Frontal cortex (tissue), 4 donors: ENCODE measurements around the gene ZNF786. TPM values are rescaled to one million over a fixed set of nuclear protein-coding genes. Genes with fewer than 3 reads are reported as not detected.
"Not testable (repeated sequence)": the region's sequence is repeated elsewhere in the genome, so short reads cannot be mapped to it uniquely, and the experiment has no call there.

Source experiments
- DNase-seq, 2 donors: peaks; one replicate each; pipeline ENCODE4 v3.0.0; 2012; ENCODE audit warnings: low spot score in 2 of 2
- FAIRE-seq: peaks from 2 replicates; lab custom pipeline; 2012; peaks lifted over from hg19 to GRCh38; lab: Jason Lieb, UNC
- total RNA-seq: library from RNA; depleted of rRNA; stranded (reverse); fragments of >200 nt; gene quantifications from one replicate; pipeline ENCODE4 v1.2.3, GENCODE V29; 2014
- donor health status: control.
- donor health status: control.
- donor health status: control.

The ZNF786 gene, protein sequence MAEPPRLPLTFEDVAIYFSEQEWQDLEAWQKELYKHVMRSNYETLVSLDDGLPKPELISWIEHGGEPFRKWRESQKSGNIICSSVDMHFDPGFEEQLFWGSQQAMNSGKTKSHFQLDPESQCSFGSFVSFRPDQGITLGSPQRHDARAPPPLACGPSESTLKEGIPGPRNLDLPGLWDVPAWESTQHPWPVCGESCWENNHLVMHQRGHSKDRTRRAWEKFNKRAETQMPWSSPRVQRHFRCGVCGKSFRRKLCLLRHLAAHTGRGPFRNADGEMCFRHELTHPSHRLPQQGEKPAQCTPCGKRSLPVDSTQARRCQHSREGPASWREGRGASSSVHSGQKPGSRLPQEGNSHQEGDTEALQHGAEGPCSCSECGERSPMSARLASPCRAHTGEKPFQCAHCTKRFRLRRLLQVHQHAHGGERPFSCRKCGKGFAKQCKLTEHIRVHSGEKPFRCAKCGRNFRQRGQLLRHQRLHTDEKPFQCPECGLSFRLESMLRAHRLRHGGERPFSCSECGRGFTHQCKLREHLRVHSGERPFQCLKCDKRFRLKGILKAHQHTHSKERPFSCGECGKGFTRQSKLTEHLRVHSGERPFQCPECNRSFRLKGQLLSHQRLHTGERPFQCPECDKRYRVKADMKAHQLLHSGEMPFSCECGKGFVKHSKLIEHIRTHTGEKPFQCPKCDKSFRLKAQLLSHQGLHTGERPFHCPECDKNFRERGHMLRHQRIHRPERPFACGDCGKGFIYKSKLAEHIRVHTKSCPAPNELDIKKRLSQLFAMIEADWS
- total RNA-seq, result 18.3 TPM

DNA sequence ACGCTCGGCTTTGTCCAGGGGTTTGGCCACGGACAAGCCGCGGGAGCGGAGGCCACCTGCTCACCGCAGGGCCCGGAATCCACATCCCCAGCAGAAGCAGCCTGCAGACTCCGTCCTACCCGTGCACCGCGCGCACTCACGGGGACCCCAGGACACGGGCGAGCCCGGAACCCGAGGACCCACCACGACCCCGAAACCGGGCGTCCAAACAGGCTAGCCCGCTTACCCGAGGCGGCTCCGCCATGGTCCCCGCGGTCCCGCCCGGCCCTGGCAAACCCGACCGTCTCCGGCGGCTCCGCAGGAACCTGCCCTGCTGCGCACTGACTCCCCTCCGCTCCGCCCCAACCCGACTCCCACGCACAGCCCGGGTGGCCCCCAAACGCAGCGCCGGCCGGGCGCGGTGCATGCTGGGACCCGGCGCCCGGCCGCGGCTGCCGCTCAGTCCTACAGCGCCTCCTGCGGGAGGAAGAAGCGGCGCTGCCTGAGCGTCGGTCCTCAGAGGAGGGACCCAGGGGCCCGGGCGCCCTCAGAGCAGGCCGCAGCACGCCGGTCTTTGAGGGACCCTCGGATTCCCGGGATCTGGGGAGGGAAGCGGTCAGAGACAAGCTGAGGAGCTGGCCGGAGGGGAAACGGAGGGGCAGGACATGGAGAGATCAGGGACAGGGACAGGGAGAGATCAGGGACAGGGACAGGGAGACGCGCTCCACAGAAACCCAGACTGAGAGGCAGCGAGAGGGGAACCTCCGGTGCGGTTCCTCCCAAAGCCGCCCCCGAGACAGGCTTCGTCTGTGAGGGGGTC, at the start of gene ZNF786:
TSS of gene ZNF786 (minus strand) at position 322 of the 799 bp plus-strand sequence. CDS start at position 244, 78 bp downstream.
- DNase-seq (peak; percentile 90 to 92), FAIRE-seq (no peak)

DNA sequence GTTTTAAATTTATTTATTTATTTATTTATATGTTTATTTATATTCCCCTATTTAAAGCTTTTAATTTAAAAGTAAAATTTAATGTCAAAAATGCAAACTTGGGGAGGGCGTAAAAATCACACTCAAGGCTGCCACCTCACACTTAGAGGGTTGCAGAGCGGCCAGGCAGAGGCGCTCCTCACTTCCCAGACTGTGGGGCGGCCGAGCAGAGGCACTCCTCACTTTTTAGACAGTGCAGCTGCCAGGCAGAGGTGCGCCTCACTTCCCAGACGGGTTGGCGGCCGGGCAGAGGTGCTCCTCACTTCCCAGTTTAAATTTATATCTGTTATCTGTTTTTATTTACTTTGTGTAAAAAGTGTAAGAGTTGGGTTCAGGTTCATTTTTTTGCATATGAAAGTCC, 45.6 kb upstream of the ZNF786 start:
- no peak for FAIRE-seq
- DNase-seq, result no peak

DNA sequence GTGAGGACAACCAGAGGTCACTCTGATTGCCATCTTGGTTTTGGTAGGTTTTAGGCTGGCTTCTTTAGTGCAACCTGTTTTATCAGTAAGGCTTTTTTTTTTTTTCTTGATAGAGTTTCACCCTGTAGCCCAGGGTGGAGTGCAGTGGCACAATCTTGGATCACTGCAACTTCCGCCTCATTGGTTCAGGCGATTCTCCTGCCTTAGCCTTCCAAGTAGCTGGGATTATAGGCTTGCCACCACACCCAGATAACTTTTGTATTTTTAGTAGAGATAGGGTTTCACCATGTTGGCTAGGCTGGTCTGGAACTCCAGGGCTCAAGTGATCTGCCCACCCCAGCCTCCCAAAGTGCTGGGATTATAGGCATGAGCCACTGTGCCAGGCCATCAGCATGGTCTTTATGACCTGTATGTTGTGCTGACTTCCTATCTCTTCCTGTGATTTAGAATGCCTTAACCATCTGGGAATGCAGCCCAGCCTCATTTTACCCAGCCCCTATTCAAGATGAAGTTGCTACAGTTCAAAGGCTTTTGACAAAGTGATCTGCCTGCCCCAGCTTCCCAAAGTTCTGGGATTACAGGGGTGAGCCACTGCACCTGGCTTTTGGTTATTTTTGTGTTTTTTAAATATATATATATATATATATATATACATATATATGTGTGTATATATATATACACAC, 42.7 kb upstream of the ZNF786 start:
- no peak for FAIRE-seq
- no peak for DNase-seq

DNA sequence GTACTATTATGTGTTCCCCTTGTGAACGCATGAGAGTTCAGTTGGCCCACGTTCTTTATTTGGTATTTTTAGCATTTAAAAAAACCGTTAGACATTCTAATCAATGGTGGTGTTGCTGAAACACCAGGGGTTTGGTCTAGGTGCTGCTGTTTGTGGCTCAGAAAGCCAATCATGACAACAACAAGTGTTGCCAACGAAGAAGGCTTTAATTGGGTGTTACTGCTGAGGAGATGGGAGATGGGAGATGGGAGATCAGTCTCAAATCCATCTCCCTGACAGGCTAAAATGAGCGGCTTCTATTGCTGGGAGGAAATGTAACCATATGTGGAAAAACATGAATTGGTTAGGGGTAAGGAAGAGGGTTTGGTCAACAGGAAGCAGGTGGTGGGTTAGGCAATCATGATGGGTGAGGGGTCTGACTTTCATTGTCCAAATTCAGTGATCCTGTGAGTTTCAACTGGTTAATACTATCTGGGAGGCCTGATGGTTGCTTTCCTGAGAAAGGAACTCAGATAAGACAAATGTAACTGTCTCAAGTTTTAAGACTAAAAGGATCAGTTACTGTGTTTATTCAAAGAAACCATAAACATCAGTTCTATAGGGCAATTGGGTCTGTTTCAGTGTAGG, 40.2 kb upstream of the ZNF786 start:
- no peak for DNase-seq
- no peak for FAIRE-seq

DNA sequence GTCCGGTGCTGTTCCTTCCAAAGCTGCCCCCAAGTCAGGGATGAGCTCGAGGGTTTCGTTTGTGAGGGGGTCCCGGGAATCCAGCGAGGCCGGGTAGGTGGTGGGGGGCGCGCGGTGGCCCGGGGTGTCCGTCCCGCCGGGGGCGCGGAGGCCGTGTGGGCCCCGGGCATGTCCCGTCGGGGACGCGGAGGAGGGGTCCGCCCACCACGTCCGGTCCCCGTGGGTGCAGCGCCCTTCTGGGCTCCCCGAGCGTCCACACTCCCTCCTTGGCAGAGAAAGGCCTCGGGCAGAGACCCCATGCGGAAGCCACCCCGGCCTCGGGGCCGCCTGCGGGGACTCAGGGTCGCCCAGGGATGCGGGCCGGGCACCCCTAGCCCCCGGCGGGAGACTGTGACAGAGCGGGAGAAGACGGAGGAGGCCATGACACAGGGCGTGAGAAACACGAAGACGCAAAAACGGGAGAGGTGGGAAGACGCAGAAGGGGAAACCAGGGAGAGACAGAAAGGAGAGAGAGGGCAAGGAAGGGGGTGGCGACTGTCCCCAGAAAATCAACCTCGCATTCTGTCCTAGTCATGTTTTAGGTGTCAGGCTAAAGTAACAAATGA, 36.2 kb upstream of the ZNF786 start:
- no peak for FAIRE-seq
- DNase-seq, result peak; percentile 68 to 70

DNA sequence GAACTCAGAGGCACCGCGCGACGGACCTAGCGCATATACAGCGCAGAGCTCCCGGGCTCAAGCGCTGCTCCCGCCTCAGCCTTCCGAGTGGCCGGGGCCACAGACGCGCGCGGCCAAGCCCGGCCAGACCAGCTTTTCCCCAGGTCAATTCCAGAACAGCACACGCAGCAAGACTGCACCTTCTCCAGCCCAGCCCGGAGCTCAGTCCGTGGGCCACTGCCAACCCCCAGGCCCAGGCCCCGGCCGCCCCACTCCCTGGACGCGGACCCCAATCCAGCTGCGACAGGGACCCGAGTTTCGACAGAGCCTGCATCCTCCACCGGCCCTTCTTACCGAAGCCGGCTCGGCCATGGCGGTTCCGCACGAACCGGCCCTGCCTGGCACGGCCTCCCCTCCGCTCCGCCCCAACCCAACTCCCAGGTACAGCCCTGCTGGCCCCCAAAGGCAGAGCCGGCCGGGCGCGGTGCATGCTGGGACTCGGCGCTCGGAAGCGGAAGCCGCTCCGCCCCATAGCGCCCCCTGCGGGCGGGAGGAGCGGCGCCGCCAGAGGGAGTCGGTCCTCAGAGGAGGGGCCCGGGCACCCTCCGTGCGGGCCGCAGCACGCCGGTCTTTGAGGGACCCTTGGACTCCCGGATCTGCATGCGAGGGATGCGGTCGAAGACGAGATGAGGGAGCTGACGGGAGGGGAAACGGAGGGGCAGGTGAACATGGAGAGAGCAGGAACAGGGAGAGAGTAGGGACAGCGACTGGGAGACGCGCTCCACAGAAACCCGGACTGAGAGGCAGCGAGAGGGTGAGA, 35.5 kb upstream of the ZNF786 start, which contains the start of gene ZNF425:
TSS of gene ZNF425 (minus strand) at position 462 of the 799 bp plus-strand sequence. CDS start at position 351, 111 bp downstream.
- DNase-seq (peak; percentile 95 to 96), FAIRE-seq (no peak)

DNA sequence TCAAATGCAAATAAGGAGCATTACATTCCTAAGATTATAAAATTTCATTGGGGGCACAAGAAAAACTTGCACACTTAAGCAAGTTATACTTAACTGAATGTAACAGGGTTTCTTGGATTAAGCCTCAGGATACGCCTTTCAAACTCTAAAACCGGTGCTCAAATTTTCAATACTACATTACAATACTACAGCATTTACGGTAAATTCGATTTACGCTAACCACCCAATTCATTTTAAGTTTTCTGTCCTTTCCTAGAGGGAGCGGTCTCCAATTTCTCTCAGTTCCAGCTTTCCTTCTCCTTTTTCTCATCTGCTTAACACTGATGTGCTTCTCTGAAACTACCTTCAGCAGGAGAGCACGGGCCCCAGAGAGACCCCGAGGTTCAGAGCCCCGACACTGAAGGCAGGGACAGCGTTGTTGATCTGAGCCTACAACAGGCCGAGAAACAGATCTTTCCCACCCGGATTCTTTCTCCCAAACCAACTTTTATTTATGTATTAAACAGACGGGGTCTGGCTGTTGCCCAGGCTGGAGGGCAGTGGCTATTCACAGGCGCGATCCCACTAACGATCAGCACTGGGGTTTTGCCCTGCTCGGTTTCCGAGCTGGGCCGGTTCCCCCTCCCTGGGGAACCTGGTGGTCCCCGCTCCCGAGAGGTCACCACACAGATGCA, 34.8 kb upstream of the ZNF786 start:
- no peak for DNase-seq
- no peak for FAIRE-seq

DNA sequence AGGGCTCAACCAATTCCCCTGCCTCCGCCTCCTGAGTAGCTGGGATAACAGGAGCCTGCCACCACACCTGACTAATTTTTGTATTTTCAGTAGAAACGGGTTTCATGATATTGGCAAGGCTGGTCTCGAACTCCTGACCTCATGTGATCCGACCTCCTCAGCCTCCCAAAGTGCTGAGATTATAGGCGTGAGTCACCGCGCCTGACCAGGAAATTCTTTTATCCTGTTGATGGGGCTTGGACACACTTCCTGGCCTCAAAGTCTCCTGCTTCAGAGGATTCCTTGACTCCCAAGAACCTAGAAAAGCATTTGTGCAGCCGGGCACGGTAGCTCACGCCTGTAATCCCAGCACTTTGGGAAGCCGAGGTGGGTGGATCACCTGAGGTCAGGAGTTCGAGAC, 19.5 kb upstream of the ZNF786 start:
- no peak for DNase-seq

DNA sequence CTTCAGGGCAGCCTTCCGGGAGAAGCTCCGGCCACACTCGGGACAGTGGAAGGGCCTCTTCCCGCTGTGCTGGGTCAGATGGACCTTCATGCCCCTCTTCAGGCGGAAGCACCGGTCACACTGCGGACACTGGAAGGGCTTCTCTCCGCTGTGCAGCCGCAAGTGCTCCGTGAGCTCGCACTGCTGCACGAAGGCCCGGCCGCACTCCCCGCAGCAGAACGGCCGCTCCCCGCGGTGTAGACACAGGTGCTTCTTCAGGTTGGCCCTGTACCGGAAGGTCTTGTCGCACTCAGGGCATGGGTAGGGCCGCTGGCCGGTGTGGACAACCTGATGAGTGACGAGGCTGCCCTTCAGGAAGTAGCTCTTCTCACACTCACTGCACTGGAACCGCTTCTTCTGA, 14.2 kb upstream of the ZNF786 start:
- FAIRE-seq (no peak), DNase-seq (no peak)

More for the DNA sequence above, 19.5 kb upstream of the ZNF786 start:
- no peak for FAIRE-seq

DNA sequence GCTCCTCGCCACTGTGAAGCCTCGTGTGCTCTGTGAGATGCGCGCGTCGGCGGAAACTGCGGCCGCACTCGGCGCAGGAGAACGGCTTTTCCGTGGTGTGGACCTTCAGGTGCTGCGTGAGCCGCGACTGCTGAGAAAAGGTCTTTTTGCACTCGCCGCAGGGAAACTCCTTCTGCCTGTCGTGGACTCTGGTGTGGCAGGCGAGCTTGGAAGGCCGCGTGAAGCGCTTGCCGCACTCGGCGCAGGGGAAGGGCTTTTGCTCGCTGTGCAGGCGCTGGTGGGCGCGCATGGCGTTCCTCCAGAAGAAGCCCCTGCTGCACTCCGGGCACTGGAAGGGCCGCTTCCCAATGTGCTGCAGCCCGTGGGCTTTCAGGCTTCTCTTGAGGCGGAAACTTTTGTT, 13.7 kb upstream of the ZNF786 start:
- no peak for FAIRE-seq
- DNase-seq, result no peak

DNA sequence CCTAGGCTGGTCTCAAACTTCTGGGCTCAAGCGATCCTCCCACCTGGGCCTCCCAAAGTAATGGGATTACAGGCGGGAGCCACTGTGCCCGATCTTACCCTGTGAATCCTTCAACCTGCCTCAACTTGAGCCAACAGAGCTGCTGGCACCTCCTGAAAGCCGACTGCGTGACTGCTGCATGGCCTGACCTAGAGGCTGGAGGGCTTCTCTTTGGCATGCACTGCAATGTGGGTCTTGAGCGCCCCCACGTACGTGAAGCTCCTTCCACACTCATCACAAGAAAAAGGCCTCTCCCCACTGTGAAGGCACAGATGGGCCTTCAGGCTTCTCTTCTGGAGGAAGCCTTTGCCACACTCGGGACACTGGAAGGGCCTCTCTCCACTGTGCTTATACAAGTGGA, 12.9 kb upstream of the ZNF786 start:
- DNase-seq (no peak), FAIRE-seq (no peak)

DNA sequence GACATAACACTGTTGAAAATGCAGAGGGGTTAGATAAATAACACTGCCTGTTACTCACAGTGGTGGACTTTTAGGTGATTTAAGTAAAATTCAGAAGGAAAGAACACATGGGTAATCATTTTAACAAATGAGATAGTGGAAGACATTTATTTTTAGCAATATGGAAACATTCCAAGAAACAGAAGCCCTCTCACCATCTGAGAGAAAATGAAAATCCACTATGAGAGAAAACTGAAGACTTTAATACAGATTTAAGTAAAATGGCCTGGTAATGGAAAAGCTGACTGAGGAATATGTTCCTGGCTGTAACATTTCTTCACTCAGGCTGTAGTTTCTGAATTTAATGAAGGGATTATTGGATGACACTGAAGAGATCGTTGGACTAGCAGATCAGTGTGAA, 12.1 kb upstream of the ZNF786 start:
- no peak for FAIRE-seq

DNA sequence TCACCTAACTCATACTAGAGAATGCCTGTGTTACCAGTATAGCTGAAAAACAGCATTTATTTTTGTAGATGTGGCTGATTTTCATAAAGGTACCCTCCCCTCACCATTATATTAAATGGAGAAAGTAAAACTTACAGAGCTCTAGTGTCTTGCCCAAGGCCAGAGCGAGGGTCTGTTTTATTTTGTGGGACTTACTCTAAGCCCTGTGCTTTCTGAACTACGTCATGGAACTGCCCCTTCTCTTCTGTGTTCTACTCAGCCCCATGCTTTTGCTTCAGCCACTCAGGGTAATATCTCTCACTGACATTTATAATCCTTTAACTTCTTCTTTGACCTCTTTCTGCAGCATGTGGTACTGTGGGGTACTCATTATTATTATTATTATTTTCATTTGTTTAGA, 10.3 kb upstream of the ZNF786 start:
- no peak for FAIRE-seq

More for the DNA sequence above, 12.1 kb upstream of the ZNF786 start:
- no peak for DNase-seq

DNA sequence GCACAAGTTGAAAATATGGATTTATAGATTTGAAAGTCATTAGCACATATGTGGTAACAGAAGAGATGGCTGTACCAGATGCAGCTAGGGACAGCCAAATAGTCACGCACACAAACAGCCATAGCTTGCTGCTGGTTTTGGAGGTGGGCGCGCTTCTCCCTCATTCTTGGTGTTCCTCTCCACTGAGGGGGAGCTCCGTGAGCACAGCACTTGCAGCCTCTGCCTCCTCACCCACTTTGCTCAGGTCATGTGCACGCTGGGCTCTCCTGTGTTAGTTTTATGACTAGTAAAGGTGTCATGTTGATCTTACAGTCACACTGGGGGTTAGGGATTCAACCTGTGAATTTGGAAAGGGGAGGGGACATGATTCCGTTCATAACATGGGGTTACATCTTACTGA, 8.5 kb upstream of the ZNF786 start:
- FAIRE-seq, result no peak
- no peak for DNase-seq

More for the DNA sequence above, 10.3 kb upstream of the ZNF786 start:
- no peak for DNase-seq

DNA sequence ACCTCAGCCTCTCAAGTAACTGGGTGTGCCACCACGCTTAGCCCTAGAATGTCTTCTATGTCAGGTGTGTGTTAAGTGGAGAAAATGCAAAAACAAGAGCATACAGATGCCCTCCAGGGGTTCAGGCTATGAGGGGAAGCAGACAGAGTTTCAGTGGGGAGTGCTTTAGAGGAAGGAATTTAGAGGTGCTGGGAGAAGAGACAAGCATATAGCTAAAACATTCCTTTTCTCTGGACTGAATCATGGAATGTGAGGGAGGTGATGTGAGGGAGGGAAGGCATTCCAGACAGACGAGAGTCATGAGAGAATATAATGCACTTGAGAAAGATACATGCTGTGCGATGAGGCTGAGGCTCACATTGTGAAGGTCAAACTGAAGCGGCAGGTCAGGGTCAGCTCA, 6.6 kb upstream of the ZNF786 start:
- FAIRE-seq, result no peak
- no peak for DNase-seq

DNA sequence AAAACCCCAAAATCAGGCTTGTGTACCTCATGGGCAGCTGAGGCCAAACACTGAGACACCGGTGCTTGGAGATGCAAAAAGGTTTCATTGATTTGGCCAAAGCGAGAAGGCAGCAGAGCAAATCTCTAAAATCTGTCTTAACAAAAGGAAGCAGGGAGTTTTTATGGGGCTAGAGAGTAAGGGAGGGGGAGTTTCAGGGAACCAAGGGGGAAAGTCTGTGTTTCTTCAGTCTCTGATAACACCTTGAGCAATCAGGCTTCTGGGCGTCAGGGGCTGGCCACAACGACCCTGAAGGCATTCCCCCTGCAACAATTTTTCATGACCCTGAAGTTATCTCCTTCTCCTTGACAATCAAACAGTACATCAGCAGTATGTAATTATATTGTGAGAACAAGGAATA, 2.7 kb upstream of the ZNF786 start:
- DNase-seq (no peak), FAIRE-seq (no peak)

DNA sequence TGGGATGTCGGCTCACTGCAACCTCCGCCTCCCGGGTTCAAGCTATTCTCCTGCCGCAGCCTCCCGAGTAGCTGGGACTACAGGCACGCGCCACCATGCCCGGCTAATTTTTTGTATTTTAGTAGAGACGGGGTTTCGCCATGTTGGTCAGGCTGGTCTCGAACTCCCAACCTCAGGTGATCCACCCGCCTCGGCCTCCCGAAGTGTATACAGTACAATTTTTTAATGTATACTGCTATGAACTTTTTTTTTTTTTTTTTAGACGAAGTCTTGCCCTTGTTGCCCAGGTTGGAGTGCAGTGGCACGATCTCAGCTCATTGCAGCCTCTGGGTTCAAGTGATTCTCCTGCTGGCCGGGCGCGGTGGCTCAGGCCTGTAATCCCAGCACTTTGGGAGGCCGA, 1.7 kb upstream of the ZNF786 start:
- FAIRE-seq, DNase-seq: not testable (repeated sequence)
